ENCODE measurements around the gene TDP2.

The TDP2 gene

DNA sequence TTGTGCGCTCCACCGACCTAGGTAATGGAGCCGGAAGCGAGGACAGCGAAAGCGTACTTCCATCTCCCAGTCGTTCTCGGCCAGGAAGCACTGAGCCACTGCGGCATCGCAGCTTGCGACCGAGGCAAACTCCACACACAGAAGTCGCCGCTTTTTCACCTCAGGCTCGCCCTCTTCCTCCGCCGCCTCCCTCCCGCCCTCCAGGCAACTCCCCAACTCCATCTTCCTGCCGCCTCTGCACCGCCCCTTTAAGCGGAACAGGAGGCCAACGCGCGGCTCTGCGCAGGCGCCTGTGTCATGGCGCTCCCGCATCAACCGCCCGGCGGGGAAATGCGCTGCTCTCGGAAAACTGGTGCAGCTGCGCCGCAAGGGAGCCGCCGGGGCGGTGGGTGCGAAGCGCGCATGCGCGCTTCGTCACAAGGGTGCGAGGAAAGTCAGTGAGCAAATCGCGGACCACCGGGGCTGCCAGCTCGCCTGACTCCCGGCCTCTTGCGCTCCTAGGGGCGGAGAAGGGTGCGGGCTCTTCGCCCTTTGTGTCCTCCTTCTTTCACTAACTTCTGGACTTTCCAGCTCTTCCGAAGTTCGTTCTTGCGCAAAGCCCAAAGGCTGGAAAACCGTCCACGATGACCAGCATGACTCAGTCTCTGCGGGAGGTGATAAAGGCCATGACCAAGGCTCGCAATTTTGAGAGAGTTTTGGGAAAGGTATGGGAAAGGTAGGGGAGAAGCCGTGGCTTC, at the start of gene TDP2, which contains the start of gene ACOT13:
TSS of gene TDP2 (minus strand) at position 259 of the 737 bp plus-strand sequence. CDS start at position 222, 37 bp downstream.
TSS of gene ACOT13 (plus strand) at position 437 of the 737 bp plus-strand sequence. CDS start at position 624, 187 bp downstream.
- peak; percentile 98 for DNase-seq

DNA sequence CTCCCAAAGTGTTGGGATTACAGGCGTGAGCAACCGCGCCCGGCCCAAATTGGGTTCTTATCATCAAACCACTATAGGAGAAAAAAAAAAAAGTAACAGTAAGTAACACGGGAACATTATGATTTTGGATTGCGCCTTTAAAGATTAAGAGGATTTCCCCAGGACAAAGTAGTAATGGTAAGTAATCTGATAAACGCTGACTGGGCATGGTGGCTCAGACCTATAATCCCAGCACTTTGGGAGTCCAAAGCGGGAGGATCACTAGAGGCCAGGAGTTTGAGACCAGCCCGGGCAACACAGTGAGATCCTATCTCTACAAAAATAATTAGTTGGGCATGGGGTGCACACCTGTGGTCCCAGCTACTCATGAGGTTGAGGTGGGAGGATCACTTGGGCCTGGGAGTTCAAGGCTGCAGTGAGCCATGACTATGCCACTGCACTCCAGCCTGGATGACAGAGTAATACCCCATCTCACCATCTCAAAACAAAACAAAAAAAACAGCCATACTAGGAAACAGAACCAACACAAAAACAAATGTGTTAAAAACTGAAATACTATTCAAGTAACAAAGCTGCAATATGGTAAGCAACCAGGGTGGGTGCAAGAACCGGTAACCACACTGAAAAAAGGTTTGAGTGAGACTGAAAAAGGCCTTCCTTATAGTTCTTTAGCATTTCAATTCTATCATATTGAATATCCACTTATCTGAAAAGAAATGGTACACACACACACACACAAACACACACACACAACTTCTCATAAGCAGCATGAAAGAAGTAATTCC, 44.0 kb upstream of the TDP2 start:
- no peak for DNase-seq

DNA sequence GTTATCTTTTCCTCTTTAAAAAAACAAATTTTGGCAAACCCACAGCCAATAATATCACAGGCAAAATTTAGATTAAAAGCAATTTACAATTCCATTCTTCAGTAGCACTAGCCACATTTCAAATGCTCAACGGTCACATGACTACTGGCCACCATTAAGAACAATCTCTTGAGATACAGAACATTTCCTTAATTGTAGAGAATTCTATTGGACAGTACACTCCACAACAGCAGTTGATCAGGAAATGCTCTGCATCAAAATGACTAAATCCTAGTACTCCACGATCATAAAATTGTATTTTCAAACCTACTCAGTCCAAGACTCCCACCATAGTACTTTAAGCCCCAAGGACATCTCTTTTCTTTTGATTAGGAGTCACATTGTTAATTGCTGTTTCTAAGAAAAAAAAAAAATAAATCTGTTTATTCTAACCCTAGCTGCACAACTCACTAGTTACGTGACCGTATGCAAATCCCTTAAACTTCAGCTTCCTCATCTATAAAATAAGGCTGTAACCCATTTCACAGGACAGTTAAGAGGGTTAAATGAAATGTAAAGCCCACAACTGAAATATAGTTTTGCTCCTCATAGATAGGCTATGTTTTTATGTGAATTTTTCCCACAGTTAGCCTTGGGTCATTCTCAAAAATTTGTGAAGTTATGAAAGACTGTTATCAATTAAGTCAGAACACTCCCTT, 42.5 kb upstream of the TDP2 start:
- no peak for DNase-seq

DNA sequence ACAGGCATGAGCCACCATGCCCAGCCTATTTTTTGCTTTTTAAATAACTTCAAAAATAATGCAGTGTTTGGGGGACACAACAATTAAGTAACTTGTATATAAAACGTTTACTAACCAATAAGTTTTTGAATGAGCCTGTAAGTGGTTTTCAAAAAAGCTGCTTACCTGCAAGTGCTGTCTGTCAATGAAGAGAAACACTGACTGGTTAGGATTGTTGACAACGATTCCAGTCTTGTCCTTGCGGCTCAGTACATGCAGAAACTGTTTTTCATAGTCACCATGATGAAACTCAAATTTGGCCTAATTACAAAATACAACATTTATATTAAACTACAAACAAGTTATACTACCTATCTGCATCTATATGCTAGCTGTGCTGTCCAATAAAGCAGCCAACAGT, 41.9 kb upstream of the TDP2 start:
- DNase-seq: no peak

DNA sequence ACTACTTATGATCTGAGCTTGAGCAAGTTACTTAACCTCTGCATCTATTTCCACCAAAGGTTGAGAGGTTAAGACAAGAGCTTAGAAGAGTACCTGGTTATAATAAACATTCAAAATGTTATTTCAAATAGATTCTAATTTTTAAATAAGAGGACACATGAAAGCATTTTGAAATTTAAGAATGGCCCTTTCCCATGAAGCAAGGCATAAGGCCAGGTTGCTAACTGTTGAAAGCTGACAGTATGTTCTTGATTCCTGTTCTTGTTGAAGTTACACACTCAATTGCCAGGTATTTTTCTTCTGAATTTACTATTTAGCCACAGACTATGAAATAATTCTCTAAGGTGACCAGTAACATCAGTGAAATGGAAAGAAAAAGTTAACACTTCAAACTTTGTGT, 37.8 kb upstream of the TDP2 start:
- no peak for DNase-seq

- DNase-seq: no peak
Measured at GRCh38 chr6:24702720-24703282, 36.1 kb upstream of the TDP2 start.

GRCh38 chr6:24699521-24700359, 33.0 kb upstream of the TDP2 start:
- DNase-seq: peak; percentile 21

GRCh38 chr6:24696097-24696496, 29.4 kb upstream of the TDP2 start:
- DNase-seq: peak; percentile 25

- DNase-seq: peak; percentile 51
Measured at GRCh38 chr6:24695635-24696034, 28.9 kb upstream of the TDP2 start.

DNA sequence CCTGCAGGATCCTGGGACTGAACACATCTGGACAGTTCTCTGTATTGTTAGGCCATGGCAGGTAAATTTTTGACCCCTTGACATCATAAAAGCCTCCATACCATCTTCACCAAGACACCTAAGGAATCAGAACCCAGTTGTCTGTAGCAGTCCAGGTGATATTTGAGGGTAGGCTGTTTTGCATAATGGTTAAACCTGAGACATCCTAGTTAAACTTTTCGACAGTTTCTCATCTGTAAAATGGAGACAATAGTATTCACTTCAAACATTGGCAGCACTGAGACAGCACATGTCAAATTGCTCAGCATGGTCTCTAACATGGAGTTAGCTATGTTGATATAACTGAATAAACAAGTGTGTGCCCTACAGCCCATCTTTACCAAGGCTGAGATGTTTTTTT, 27.5 kb upstream of the TDP2 start:
- DNase-seq: no peak

DNA sequence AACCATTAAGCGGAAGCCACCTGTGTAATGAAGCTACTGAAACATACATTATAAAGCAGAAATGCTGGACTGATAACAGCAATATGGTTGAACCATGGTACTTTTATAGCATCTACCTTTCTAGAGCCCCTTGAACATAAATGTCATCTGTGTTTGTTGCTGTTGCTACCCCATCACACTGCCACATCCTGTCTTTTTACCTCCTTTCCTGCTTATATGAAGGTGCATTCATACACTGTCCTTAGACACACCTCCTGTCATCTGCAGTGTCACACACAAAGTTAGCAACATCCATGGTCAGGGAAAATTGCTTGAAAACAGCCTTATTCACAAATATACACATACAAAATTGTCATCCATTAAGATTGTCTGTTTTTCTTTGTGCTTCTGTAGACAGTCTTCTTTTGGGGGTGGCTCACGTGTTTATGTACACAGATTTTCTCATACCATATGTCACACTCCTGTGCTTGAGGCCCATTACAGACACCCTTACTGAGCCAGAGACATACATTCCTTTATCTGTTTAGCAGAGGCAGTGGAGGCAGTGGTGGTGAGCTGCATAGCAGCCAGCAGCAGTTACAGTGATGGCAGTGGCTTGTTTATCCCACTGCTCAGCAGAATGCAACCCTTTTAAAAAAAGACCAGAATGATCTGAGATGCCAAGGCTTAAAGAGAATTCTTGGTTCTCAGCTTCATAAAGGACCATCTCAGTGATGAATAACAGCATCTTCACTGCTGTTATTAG, 26.3 kb upstream of the TDP2 start:
- no peak for DNase-seq

DNA sequence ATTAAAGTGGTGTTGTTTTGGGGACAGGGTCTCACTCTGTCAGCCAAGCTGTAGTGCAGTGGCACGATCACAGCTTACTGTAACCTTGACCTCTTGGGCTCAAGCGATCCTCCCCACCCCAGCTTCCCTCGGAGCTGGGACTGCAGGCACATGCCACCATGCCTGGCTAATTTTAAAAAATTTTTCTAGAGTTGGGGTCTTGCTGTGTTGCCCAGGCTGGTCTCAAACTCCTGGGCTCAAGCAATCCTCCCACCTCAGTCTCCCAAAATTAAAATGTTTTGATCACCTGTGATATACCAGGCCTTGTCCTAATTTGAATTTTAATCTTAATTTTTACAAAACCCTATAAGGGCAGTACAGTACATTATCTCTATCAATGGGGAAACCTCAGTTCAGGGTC, 25.7 kb upstream of the TDP2 start:
- DNase-seq: no peak

GRCh38 chr6:24692003-24692402, 25.3 kb upstream of the TDP2 start:
- DNase-seq: no peak

GRCh38 chr6:24691550-24691949, 24.9 kb upstream of the TDP2 start:
- DNase-seq: no peak

GRCh38 chr6:24690593-24690992, 23.9 kb upstream of the TDP2 start:
- DNase-seq: no peak

- DNase-seq: no peak
Measured at GRCh38 chr6:24689964-24690363, 23.3 kb upstream of the TDP2 start.

DNA sequence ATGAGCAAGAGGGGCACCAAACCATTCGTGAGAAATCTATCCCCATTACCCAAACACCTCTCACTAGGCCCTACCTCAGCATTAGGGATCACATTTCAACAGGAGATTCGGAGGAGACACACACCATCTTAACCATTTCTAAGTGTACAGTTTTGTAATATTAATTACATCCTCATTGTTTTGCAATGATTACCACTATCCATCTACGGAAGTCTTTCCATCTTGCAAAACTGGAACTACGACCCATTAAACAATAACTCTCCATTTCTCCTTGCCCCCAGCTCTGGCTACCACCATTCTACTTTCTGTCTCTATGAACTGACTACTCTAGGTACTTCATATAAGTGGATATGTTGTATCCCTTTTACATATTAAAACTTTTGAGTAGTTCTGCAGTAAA, 20.2 kb upstream of the TDP2 start:
- no peak for DNase-seq

GRCh38 chr6:24686408-24686807, 19.7 kb upstream of the TDP2 start:
- DNase-seq: no peak

GRCh38 chr6:24683297-24684296, 16.9 kb upstream of the TDP2 start:
- no peak for DNase-seq

GRCh38 chr6:24680582-24680981, 13.9 kb upstream of the TDP2 start:
- DNase-seq: no peak

Data from activated CD4-positive, alpha-beta T cell treated with anti-CD3 and anti-CD28 coated beads, Interleukin-2, amount 50 U/mL, for 16 hours (primary cell).